Islet of Langerhans (tissue), 1 donor: Measurements from ENCODE around the gene PDSS2.

ENCODE experiments used
- FAIRE-seq: peaks from one replicate; lab custom pipeline; 2011; peaks lifted over from hg19 to GRCh38; lab: Jason Lieb, UNC

The PDSS2 gene

DNA sequence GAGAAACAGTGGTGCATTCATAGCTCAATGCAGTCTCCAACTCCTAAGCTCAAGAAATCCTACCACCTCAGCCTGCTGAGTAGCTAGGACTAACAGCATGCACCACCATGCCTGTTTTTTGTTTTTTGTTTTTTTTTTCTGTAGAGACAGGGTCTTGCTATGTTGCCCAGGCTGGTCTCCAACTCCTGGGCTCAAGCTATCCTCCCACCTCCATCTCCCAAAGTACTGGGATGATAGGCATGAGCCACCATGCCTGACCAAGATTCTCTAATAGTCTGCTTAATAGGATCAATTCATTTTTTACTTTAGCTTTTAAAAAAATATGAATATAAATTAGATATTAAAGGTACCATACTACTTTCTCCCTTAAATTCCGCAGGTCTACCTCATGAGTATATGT lies 191.7 kb downstream of the PDSS2 start:
- no peak for FAIRE-seq

GRCh38 chr6:107267006-107267405 lies 192.4 kb downstream of the PDSS2 start:
- no peak for FAIRE-seq

GRCh38 chr6:107266563-107266962 lies 192.8 kb downstream of the PDSS2 start:
- FAIRE-seq, result no peak

DNA sequence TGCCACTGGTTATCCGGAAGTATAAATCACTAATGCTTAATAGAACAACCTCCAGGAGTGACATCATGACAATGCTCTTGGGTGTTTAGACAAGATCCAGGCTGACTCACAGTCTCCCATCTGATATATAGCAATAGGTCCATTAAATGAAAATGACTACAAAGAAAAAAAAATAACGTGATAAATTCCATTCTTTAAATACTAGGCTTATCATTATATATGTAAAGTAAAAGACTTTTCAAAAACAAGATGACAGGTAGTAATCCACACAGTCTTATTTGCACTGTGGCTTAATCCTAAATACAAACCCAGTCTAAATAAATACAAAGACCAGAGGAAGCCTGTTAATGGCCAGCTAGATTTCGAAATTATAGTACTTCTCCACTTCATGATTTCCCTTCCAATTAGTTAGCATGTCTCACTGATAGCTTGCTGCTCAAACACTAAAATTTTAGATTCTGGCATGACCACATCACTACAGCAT lies 195.0 kb downstream of the PDSS2 start:
- no peak for FAIRE-seq

- no peak for FAIRE-seq
Observed at GRCh38 chr6:107259951-107260350, 199.4 kb downstream of the PDSS2 start.

- FAIRE-seq, result no peak
Observed at GRCh38 chr6:107248147-107248546, 211.2 kb downstream of the PDSS2 start.

DNA sequence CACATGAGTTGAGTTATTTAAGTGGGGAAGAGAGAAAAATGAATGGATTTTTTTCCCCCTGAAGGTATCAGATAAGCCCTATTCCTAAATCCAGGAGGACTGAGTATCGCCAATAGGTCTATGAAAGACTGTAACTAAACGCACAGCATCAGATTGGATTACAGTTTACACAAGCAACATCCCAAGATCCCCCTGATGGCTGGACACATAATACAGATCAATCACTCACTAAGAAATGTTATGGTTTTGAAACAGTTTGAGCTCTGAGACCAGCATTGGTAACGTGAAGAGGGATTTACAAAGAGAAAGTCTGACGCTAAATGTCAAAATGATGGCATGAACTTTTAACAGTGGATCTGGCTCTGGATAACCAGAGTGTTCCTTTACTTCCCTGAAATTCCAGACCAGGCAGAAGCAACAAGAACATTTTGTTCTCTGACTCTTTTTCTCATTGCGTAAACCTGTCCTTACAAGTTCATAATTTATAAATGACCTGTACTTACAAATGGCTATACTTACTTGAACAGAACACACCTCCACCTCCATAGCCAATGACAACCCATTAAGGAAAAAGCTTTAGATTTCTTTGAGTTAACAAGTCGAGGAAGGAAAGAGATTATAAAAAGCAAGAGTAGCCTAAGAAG lies 212.3 kb downstream of the PDSS2 start:
- no peak for FAIRE-seq

DNA sequence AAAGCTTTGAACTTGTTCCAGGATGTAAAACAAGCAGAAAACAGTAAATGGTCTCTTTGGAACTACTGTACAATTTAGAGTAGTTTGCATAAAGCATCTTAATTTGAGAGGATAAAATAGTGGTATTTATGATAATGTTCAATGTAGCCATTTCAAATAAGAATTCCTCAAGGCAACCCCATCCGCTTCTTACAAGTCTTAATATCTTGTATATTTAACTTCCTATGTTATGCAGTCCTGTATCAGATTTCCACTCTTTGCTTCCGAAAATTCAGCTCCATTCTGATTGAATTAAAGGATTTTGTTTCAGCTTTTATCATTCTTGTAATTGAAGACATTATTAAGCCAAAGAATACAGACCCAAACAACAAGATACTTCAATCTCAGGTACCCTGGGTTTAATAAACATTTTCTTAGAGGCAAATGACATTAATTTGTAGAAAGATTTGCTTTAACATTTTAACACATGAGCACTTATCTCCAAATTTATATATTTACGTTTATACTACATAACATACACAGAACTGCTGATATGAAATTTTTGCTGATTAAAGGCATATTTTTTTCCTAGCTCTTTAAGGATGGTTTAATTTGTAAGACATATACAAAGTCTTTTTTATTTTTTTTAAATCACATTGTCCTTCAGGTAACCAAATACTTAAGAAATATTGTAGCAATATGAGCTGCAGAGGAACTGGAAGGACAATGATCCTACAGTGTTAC lies 213.0 kb downstream of the PDSS2 start:
- no peak for FAIRE-seq

- FAIRE-seq, result no peak
Observed at GRCh38 chr6:107244742-107245480, 214.5 kb downstream of the PDSS2 start.

DNA sequence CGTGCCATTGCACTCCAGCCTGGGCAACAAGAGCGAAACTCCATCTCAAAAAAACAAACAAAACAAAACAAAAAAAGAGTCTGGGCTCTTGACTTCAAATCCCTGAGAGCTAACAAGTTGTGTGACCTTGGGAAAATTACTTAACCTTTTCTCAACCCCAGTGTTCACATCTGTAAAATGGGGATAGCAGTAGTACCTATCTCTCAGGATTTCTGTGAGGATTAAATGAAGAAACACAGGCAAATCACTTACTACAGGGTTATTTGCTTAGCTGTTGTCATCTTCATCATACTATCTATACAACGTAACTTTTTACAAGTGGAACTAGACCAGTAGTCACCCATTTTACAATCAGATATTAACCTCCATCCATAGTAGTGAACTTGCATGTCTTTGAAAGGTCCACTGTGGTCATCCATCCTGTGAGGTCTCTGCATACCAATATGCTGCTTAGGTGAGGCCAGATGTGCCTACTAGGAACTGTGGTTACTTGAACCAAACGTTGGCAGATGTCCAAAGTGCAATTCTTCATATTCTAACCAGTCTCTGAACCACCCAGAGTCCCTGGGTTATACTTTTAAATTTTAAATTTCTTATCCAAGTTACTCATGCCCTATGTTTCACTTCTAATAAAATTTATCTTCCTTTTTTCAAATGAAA lies 215.2 kb downstream of the PDSS2 start:
- no peak for FAIRE-seq

GRCh38 chr6:107243471-107243870 lies 215.9 kb downstream of the PDSS2 start:
- no peak for FAIRE-seq

DNA sequence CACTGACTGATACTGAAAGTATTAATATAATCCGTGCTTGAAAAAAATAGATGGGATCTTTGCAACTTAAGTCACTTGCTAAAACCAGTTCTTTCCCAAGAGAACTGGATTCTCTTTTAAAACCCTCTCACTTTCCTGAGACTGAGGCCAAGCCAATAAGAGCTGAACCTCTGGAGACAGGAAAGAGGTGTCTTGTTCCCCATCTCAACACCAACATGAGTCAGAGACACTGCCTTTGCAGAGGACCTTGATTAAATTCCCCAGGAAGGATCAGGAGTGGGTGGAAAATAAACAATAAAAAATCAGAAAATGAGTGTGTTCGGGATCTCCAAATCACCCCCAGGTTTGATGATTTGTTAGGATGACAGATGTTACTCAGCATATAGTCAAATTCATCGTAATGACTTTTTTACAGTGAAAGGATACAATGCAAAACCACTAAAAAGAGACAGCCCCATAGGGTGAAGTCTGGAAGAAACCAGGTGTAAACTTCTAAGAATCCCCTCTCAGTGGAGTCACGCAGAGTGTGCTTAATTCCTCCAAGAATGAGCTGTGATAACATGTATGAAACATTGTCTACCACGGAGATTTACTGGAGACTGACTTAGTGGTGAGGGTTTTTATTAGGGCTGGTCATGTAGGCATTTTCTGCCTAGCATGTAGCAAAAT lies 221.2 kb downstream of the PDSS2 start:
- no peak for FAIRE-seq

GRCh38 chr6:107235511-107235910 lies 223.9 kb downstream of the PDSS2 start:
- no peak for FAIRE-seq

DNA sequence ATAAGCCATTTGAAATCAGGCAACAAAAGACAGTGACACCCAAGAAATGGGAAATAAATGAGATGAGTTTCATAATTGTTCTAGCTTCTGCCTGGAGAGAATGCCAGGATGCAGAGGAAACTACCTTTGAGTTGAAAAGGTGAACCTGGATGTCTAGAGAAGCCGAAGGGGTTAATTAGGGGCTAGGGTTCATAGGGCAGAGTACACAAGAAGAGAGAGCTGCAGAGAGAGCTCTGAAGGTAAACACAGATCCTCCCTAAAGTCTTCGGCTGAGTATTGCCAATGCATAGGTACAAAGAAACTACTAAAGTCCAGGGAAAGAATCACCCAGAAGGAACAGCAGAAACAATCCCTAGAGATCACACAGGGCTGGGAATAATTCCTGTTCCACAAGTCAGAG lies 224.4 kb downstream of the PDSS2 start:
- no peak for FAIRE-seq

- no peak for FAIRE-seq
Observed at GRCh38 chr6:107231243-107231642, 228.1 kb downstream of the PDSS2 start.

GRCh38 chr6:107230448-107230847 lies 228.9 kb downstream of the PDSS2 start:
- no peak for FAIRE-seq

- no peak for FAIRE-seq
Observed at GRCh38 chr6:107230024-107230423, 229.3 kb downstream of the PDSS2 start.

DNA sequence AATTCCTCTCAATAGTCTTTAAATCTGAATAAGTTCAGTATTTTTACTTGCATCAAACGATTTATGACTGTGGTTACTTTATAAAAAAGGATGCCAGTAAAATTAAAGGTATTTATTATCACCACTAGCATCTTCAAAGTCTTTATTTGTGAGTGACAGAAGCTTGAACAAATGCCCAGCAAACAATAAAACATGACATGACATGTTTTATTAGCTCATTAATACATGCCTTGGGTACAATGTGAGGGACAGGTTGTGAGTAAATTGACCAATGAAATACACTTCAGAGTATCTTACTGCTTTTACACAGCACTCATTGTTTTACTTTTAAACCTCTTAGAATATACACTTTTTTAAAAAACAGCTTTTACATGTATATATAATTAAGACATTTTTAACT lies 230.6 kb downstream of the PDSS2 start:
- FAIRE-seq, result no peak

DNA sequence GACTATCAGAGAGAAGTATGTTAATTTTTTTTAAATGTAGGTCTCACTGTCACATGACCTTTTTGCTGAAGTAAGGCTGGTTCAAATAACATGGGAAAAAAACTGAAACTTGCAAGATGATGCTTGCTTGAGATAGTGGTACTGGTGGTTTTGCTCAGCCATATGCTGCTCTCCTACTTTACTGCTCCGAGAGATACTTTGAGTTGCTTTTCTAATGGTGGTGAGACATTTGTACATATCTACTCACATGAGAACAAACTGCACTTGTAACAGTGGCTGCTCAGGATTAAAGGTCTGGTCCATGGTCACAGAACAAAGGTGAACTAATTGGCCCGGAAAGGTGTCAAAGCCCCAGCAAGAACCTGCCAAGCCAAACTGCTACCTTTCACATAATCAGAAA lies 237.8 kb downstream of the PDSS2 start:
- no peak for FAIRE-seq

GRCh38 chr6:107219851-107220250 lies 239.5 kb downstream of the PDSS2 start:
- FAIRE-seq, result no peak

DNA sequence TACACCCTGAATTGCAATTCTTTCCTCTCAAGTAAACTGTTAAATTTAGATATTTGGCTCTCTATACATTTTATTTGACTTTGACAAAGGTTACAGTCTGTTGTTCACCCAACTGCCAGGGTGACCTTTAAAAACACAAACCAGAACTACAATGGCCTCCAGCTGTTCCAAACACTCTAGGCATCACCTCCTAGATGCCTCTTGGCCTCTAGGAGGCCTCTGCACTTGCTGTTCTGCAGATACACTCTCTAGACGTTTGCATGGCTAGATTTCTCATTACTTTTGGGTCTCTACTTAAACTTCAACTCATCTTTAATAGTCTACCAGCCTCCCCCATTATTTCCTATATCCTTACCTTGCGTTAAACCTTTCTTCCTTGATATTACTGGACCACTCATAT lies 241.2 kb downstream of the PDSS2 start:
- no peak for FAIRE-seq

DNA sequence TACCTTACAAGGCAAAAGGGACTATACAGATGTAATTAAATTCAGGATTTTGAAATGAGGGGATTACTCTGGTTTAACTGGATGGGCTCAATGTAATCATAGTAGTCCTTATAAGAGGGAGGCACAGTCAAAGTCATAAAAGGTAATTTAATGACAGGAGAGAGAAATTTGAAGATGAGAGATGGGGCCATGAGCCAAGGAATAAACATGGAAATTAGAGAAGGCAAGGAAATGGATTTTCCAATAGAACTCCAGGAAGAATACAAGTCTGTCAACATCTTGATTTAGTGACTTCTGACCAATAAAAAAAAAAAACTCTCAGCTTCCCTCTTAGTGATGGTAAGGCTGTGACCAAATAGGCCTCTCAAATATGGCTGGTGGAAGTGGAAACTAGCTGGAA lies 242.1 kb downstream of the PDSS2 start:
- FAIRE-seq, result no peak
